ENCODE measurements around the gene NOVA2.

GRCh38 chr19:46002678-46003275, 29.1 kb upstream of the NOVA2 start:
- TF ChIP-seq POLR2A (IDR thresholded peaks at IDR 0.05; ENCODE audit: low read depth, low read length) (no peak), TAF1 (IDR thresholded peaks at IDR 0.05; ENCODE audit: low read depth, low read length) (no peak), POLR2AphosphoS5 (IDR thresholded peaks at IDR 0.05; ENCODE audit: low read depth, low read length) (no peak), PAX5 (IDR thresholded peaks at IDR 0.05; ENCODE audit: insufficient read depth, low read length, severe bottlenecking) (no peak)
